Lower leg skin (tissue), 3 donors: ENCODE data around the gene AFMID.

Experiments
- CTCF ChIP-seq, 3 donors: fragments of 450-650 bp; IDR thresholded peaks; one replicate each; pipeline ENCODE4 v1.5.1; 2016; ENCODE audit warnings: antibody characterized with exemption in 3 of 3, mild to moderate bottlenecking in 3 of 3, moderate library complexity in 2 of 3
- POLR2A ChIP-seq, 2 donors: fragments of 450-650 bp; IDR thresholded peaks; one replicate each; pipeline ENCODE4 v1.6.1; 2016 to 2017; ENCODE audit warnings: antibody characterized with exemption in 2 of 2, mild to moderate bottlenecking in 1 of 2, moderate library complexity in 1 of 2

- TF ChIP-seq CTCF (IDR thresholded peaks at IDR 0.05) (peak in 1 of 3 donors; percentile 99), POLR2A (IDR thresholded peaks at IDR 0.05) (no peak)
Observed at GRCh38 chr17:78250891-78251772, 64.0 kb downstream of the AFMID start.
